CD4-positive, alpha-beta T cell treated with Interleukin-17A for 4 hours (primary cell): ENCODE measurements around the gene CDCA3.

ENCODE experiments used
- DNase-seq: peaks from one replicate; pipeline ENCODE4 v3.0.0-alpha.2; 2020; ENCODE audit warnings: mixed read lengths

Gene CDCA3

GRCh38 chr12:6819106-6820030 lies 31.7 kb downstream of the CDCA3 start:
- no peak for DNase-seq

DNA sequence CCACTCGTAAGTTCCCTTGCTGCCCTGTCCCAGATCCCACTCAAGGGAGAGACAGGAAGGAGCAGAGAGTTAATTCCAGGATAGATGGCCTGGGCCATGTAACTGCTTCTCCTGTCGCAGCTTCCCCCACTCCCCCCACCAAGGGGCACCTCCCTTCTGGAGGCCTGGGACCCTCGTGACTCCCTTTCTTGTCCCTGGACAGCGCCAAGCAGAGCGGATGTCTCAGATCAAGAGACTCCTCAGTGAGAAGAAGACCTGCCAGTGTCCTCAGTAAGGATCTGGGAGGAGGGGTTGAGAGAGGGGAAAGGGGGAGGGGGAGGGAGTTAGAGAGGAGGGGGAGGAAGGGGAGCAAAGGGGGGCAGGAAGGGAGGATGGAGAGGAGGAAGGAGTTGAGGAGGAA lies 32.4 kb downstream of the CDCA3 start:
- DNase-seq = no peak

DNA sequence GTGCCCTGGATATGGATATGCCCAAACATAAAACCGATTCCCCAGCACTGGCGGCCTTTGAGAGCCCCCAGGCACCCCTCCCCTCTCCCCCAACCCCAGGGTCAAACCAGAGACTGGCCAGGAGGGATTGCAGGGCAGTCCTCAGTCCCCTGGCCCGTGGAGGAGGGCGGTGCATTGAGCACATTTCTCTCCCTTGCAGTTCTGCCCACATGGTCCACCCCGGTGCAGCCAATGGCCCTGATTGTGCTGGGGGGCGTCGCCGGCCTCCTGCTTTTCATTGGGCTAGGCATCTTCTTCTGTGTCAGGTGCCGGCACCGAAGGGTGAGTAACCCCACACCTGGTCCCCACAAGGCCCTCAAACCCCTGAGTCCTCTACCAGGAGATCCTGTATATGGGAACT lies 32.9 kb downstream of the CDCA3 start:
- no peak for DNase-seq

DNA sequence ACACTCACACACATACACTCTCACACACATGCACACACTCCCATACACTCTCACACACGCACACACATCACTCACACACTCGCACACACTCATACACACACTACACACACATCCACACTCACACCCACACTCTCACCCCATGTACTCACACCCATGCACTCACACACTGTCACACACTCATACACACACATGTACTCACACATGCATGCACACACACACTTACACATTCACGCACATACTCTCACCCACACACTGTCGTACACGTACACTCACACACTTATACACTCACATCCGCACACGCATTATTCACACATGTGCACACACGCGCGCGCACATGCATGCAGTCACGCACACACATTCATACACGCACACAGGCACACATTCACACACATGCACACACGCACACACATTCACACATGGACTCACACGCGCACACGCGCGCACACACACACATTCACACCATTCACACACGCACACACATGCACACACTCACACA lies 33.4 kb downstream of the CDCA3 start:
- DNase-seq = no peak

GRCh38 chr12:6817098-6817497 lies 34.0 kb downstream of the CDCA3 start:
- DNase-seq = no peak

- no peak for DNase-seq
Measured at GRCh38 chr12:6816598-6816997, 34.5 kb downstream of the CDCA3 start.

- no peak for DNase-seq
Measured at GRCh38 chr12:6813363-6813762, 37.7 kb downstream of the CDCA3 start.

GRCh38 chr12:6810758-6811157 lies 40.3 kb downstream of the CDCA3 start:
- no peak for DNase-seq

DNA sequence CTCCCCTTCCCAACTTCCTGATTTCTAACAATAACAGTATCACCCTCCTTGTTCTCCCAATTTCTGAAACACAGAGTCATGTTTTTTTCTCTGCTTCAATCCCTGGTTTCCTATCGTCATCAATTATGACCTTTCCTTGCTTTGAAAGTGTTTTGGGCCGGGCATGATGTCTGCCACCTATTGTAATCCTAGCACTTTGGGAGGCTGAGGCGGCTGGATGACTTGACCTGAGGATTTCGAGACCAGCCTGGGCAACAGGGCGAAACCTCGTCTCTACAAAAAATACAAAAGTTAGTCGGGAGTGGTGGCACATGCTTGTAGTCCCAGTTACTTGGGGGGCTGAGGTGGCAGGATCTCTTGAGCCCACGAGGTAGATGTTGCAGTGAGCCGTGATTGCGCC lies 42.0 kb downstream of the CDCA3 start:
- DNase-seq = no peak

GRCh38 chr12:6807170-6807569 lies 43.9 kb downstream of the CDCA3 start:
- no peak for DNase-seq

GRCh38 chr12:6799147-6799546 lies 51.9 kb downstream of the CDCA3 start:
- no peak for DNase-seq
